Measurements from ENCODE around the gene MXRA8.
"Not testable (repeated sequence)": the region's sequence is repeated elsewhere in the genome, so short reads cannot be mapped to it uniquely, and the experiment has no call there.

MXRA8 gene

DNA sequence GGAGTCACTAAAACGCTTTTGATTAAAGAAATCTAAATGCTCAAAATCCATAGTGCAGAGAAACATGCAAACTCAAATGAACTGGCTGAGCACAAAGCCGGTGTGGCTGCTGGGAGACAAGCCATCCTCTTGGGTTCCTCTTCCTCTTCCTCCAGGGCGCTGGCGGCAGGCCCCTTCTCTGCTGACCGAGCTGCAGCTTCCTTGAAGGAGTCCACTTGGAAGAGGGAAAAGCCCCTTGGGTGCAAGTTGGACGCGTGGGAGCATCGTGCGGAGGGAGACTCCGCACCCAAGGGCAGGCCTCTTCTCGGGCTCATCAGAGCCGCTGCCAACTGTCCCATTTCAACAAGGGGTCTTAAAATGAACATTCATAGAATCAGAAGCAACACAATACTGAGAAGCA is 32.9 kb upstream of the MXRA8 start:
- DNase-seq, result no peak

DNA sequence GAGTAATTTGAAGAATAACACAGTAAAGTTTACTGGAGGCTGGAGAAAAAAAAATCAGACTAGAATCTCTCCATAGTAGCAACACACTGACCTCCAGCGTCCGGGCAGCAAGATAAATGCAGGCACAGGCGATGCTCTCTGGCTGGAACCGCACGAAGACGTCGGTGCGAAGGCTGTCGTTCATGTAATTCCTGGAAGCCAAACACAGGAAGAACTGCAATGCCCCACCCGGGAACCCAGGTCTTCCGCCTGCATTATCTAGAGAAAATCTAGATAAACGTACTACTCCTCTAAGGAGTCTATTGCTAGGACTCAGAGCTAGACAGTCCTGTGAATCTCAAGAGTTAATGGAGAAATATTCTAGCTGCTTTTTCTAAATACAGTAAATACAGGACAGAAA is 32.3 kb upstream of the MXRA8 start:
- DNase-seq, result no peak

DNA sequence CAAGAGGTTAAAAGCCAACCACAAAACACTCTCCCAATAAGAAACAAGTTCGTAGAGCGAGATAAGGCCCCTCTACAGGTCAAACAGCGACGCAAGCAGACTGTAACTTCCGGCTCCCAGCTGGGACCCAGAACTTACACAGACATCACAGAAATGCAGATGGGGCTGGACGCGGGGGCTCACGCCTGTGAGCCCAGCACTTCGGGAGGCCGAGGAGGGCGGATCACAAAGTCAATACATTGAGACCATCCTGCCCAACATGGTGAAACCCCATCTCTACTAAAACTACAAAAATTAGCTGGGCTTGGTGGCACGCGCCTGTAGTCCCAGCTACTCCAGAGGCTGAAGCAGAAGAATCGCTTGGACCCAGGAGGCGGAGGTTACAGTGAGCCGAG is 29.7 kb upstream of the MXRA8 start:
- DNase-seq, result no peak

DNA sequence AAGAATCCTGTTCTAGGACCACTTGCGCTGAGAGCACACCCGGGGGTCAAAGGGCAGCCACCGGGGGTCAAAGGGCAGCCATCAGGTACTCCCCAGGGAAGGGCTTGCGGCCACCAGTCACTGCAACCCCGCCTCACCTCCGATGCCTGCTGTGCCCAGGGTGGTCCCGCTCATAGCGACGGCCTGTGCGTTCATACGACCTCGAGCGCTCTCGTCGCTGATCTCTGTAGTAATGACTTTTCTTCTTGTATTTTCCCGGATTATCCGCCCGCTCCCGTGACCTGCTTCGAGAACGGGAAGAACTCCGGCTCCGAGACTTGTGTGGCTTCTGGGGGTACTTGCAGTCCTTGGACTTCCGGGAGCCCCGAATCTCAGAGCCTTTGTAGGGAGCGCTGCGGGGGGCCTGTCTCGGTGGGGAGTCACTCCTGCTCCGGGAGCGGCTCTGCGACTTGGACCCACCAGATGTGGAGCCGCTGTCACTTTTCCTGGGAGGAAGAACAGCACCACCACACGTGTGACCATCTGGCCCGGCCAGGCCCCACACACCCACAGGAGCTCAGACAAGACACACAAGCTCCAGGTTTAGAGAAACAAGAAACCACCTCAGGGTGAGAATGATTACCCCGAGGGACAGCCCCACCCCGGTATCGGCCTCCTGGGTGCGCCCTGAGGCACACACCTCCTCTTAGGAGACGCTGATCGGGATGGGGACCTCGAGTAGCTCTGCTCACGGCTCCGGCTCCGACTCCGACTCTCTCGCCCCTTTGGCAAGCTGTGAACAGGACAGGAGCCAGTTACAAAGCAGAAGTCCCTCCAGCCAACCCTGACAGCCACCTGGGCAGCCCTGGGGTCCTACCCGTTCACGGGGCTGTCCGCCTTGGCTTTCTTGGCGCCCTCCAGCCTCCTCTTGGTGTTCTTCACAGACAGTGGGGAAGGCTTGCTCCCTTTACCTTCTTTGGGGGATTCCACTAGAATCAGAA is 29.0 kb upstream of the MXRA8 start:
- no peak for DNase-seq

DNA sequence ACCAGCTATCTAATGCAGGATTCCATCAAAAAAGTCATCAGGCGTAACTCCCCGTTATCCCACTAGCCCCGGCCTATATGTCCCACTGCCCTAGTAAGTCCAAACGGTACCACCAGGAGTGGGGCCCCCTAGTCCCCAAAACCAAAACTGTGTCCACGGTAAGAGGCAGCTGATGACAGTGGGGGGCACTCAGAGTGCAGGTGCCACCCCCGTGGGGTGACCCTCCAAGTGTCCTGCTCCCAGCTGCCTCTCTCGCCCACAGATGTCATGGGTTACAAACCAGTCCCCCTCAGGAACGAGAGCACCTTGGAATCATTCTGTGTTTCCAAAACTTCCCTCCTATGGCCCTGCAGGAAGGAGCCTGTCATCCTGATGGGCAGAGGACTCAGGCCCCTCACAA is 27.6 kb upstream of the MXRA8 start:
- no peak for DNase-seq

DNA sequence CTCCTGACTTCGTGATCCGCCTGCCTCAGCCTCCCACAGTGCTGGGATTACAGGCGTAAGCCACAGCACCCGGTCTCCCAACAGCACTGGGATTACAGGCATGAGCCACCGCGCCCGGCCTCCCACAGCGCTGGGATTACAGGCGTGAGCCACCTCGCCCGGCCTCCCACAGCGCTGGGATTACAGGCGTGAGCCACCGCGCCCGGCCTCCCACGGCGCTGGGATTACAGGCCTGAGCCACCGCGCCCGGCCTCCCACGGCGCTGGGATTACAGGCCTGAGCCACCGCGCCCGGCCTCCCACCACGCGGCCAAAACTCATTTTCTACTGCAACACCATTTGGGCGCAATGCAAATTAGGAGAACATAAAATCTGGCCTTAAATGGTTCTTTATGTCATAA is 27.0 kb upstream of the MXRA8 start:
- not testable (repeated sequence) for DNase-seq

DNA sequence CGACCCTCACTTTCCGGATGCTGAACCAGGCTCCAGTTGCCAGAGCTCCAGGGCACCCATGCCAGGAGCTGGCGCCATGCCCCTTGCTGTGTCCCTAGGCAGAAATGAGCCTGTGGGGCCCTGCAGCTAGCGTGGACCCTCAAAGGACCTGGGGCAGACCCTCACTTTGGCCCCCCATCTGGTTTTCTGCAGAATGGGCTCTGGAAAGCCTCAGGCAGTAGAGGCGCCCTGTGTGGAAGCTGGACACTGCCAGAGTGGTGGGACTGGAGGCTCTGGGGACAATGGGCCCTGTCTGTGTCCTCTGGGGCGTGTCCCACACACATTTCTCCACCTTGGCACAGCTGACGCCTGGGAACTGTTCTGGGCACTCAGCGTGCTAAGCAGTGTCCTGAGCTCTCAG is 22.9 kb upstream of the MXRA8 start:
- DNase-seq, result no peak

DNA sequence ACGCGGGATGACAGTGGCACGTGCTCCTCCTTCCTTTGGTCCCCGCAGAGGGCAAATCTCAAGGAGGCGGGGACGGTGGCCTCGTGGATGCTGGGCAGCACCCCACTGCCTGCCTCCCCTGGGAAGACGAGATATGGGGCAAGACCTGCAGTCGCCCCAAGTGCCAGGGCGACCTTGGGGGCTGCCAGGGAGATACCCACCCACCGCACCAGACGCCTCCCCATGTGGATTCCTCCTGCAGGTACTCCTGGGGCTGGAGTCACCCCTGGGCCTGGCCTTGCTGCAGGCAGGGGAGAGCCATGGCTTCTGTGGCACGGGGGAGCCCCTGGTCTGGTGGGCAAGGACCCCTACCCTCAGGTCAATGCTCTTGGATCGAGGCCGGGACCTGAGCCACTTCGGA is 22.5 kb upstream of the MXRA8 start:
- DNase-seq, result no peak

DNA sequence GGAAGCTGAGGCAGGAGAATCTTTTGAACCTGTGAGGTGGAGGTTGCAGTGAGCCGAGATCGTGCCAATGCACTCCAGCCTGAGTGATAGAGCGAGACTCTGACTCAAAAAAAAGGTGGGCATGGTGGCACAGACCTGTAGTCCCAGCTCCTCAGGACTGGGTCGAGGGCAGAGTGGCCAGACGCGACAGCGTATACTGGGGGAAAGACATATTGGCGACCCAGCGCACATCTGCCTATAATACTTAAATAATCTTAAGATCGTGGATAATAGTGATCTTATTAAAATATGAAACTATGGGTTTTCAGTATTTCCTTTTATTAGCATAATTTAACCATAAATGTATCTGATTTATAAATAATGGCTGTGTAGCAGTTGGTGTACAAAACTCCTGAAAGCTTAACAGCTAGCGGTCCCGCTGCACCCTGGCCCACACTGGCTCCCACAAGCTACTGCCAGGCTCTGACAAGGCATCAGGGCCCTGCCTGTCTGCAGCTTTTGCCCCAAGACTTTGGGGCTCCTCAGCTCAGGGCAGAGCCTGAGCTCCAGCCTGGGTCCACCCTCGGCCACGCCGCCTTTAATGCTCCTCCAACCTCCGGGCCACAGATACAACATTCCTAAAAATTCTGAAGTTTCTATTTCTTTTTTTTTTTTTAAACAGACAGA is 19.3 kb upstream of the MXRA8 start:
- DNase-seq, result no peak

DNA sequence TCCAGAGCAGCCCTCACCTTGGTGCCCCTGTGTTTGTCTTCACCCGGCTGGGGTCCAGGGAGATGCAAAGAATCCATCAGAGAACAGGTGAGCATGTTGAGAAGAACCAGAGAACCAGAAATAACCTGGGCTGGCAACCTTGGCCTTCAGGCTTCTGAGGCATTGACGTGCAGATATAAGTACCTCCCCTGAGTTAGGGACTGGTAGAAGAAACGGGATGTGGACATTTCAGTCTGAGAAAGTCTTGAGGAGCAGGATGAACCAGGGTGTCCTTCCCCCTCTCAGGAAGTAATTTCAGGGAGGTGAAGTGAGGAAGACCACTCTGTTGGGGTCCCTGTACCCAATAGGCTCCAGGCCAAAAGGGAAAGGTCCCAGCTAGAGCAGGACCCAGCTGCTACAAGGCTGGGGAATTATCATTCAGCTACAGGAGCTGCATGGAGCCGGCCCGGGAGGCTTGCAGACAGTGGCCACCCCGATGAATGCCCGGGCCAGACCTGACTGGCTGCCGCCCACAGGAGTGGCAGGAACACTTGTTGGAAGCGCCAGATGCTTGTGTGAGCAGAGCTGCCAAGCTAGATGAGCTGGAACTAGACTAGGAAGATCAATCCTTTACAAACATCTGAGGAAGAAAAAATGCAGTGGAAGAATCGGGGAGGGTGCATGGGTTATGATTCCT is 18.3 kb upstream of the MXRA8 start:
- DNase-seq, result no peak

DNA sequence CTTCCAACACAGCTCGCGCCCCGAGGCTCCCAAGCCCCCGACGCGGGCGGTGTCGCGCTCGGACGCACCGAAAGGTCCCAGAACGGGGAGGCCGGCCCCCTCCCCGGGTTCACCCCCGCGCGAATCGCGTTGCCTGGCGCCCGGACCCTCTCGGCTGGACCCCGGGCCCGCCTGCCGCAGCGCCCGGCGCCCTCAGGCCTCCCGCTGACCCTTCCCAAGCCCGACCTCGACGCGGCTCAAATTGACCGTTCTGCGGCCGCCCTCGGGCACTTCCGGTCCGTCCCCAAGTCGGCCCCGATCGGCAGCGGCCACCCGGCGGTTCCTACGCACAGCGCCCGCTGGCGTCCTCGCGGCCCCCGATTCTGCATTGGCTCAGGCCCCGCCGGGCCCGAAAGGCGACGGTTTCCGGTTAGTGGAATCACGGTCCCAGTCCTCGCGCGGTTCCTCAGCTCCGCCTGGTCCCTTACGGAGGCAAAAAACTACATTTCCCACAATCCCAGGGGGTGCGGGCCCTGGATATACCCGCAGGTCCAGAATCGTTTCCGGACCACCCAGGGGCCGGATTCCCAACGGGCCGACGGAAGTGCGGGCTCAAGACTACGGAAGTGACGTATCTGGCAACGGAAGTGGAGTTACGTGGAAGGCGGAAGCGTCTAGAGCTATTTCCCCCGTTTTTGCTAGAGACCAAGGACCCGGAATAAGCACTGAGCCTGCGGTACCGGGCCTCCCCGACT is 16.7 kb upstream of the MXRA8 start, which contains the start of gene AURKAIP1:
AURKAIP1 (minus strand) TSS at position 279 of the 734 bp plus-strand sequence. CDS start 451 bp downstream, outside the sequence.
- peak; percentile 98 for DNase-seq

DNA sequence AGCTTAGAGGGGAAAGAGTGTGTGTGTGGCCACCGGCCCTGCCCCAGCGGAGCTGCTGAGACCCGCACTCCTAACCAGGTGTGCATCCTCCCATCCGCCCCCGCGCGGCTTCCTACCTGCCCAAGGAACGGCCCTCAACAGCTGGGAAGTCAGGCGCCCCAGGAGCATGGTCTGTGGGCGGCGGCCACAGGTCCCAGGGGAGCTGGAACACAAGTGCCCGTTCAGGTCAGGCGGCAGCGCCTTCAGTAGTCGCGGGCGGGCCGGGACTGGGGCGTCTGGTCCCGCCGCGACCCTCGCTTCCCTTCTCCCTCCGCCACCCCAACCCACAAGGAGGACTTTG is 16.2 kb upstream of the MXRA8 start:
- DNase-seq, result no peak

DNA sequence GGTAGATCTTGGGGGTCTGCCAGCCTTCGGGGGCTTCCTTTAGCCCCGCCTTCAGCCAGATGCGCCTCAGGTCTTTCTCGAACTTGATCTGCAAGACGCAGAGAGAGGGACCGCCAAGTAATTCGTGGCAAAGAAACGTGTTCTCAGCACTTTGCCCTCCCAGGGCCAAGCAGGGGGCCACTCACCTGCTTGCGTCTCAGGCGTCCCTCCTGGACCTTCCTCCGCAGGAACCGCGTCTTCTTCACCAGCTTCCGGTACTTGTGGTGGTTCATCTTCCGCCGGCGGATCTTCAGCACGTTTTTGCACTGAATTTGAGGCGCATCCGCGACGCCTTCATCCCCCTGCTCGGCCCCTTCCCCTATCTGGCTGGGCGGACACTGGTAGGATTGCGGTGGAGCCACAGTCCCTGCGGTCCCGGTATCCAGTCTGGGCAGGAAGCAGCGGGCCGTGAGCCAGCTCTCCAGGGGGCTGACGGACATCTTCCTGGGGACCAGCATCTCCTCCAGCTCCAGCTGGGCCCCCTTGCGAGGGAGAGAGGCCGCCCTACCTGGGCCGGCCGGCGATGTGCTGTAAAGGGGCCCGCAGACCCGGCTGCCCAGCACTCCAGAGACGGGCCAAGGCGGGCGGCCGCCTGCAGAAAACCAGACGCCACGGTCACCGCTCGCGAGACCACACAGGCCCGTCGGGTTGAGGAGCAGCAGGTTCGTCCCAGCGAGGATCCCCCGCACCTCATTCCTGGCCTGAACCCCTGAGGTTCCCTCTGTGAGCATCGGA is 15.6 kb upstream of the MXRA8 start:
- DNase-seq, result no peak

DNA sequence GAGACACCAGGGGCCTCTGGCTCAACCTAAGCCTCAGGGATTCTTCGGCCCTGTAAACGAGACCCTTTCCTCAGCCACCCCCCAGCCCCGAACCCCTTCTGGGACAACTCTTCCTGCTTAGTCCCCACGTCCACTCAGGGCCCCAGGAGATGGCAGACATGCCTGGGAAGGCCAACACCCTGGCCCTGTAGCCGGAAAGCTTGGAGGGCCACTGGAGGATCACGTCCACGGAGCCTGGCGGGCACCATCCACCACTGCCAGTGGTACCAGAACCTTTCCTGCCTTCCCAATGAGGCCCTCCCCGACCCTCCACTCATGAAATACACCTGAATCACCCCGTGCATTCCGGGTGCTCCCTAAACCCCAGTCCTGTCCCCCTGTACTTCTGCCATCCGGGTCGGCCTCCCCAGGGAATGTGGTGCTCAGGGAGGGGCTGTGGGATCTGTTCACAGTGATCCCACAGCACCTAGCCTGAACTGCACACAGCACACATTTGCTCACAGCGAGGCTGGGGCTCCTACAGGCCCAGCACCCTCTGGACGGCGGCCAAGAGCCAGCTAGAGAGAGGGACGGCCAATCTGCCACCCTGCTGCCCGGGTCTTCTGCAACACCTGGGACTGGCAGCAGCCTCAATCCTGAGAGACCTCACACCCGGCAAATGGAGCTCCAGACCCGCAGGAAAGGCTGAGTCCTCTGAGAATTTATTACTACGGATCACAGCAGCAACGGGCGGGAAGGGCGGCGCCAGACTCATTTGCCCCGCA is 14.9 kb upstream of the MXRA8 start:
- DNase-seq, result no peak

DNA sequence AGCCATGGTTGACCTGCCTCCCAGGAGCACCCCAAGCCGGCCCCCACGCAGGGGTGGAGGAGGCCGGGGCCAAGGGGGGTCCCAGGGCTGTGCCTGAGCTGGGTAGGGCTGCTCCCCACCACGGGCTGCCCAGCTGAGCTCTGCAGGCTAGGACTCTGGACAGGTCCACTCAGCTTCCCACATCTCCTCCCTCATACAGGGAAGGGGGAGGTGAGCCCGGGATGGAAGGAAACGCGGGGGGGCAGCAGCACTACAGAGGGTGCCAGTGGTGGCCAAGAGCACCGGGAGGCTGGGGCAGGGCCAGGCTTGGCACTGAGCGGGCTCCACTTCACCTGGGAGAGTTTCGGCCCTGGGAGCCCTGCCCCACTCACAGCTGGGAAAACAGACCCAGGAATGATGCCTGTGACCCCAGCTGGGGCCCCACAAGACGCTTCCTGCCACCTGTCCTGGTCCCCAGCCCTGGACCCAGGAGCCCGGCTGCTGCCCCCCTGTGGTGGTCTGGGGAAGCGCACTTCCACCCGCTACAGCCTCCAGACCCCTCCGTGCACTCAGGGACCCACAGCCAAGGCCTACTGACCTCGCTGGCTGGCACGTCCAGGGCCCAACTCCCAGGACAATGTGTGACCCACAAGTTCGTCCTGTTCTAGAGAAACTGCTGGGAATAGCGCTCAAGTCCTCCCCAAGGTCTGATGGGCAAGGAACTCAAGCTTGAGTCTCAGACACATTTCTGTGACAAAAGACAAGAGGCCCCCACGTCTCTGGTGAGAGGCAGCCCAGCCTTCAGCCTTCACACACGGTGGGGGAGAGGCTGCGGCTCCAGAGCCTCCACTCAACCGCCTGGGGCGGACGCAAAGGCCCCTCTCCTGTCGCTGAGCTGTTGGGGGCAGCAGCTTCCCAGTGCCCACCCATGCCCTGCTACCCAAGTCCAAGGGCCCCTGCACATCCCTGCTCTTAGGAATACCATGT is 13.7 kb upstream of the MXRA8 start:
- no peak for DNase-seq

DNA sequence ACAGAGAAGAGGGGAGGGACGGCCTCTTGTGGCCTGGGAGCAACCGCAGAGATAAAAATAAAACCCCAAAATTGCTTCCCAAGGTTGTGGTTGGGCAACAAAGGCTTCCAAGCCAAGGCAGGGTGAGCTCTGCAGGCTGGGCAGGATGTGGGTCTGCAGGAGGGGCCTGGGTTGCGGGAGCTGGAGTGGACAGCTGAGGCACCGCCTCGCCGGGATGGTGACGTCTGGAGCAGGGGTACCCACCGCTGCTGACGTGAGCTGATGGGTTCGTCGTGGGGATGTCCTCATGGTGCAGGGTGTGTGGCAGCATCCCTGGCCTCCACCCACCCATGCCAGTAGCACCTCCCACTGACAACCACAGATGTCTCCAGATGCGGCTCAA is 13.0 kb upstream of the MXRA8 start:
- no peak for DNase-seq

DNA sequence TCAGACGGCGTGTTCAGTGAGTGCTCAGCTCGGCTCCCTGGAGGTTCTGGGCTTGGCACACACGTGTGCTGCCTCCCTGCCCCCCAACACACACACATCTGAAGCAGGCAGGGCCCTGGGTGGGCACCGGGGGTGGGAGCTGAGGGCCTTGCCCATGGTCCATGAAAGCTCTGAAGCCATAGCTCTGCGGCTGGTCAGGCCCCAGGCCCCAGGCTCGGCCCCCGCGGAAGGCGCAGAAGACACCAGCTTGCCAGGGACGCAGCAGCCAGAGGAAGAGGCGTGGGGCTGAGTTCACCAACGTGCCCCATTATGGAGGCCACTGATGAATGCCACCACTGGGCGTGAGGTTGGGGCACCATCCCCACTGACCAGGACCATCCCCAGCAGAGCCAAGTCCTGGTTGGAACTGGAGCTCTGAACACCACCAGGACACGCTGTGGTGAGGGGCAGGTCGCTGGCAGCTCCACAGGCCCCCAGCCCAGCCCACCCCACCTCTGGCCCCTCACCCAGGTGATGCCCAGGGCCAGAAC is 12.5 kb upstream of the MXRA8 start:
- DNase-seq, result no peak

DNA sequence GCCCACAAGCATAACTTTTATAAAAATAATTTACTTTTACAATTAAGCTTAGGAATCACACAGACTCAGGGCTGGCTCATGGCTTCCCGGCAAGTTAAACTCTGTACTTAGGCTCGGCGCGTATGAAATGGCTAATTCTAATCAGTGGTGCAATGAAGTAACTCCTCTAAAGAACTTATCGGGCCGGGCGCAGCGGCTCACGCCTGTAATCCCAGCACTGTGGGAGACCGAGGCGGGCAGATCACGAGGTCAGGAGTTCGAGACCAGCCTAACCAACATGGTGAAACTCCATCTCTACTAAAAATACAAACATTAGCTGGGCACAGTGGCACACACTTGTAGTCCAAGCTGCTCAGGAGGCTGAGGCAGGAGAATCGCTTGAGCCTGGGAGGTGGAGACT is 11.7 kb upstream of the MXRA8 start:
- not testable (repeated sequence) for DNase-seq

DNA sequence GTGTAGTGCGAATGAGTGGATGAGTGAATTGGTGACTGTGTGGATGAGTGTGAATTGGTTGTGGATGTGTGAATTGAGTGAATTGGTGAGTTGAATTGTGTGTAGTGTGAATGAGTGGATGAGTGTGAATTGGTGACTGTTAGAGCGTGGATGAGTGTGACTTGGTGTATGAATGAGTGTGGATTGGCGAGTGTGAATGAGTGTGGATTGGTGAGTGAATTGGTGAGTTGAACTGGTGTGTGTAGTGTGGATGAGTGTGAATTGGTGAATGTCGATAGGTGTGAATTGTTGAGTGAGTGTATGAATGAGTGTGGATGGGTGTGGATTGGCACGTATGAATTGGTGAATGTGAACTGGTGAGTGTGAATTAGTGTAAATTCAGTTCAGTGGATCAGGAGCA is 9.0 kb upstream of the MXRA8 start:
- DNase-seq, result no peak

DNA sequence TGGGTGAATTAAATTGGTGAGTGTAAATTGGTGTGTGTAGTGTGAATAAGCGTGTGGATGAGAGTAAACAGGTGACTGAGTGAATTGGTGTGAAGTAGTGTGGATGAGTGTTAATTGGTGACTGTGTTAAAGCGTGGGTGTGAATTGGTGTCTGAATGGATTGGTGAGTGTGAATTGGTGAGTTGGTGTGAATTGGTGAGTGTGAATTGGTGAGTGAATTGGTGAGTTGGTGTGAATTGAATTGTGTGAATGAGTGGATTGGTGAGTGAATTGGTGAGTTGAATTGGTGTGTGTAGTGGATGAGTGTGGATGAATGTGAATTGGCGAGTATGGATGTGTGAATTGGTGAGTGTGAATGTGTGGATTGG is 8.3 kb upstream of the MXRA8 start:
- no peak for DNase-seq

Data from NCI-H748 treated with DMSO at 0.1 percent for 48 hours (cell line).